ENCODE results near the gene MRC1. TPM values are rescaled to one million over a fixed set of nuclear protein-coding genes. Genes with fewer than 3 reads are reported as not detected.

Gene MRC1
- total RNA-seq, 1 donor: under 0.01 TPM

GRCh38 chr10:17873946-17874345 is 64.8 kb downstream of the MRC1 start:
- no peak for DNase-seq (ENCODE audit: low read depth)
- H3K4me3 ChIP-seq (ENCODE audit: low read depth, low read length): no peak overlapping the region
- no peak for TF ChIP-seq CTCF (IDR thresholded peaks at IDR 0.05; ENCODE audit: insufficient read depth, low read depth, low read length)

DNA sequence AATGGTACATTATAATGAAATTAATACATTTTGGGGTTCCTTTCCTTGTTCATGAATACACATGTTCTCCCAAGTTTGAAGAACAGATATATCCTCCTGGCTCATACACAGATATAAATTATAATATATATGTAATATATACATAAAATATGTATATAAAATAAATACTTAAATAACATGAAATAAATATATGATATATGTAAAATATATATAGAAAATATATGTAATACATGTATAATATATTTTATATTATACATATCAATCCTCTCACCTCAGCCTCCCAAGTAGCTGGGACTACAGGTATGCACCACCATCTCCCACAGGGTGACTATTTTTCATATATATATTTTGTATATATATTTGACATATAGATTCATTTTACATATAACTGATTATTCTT is 68.0 kb downstream of the MRC1 start:
- no peak for DNase-seq (ENCODE audit: low read depth)
- H3K4me3 ChIP-seq (ENCODE audit: low read depth, low read length): no peak overlapping the region
- TF ChIP-seq CTCF (IDR thresholded peaks at IDR 0.05; ENCODE audit: insufficient read depth, low read depth, low read length): no peak

GRCh38 chr10:17878896-17879295 is 69.7 kb downstream of the MRC1 start:
- DNase-seq (ENCODE audit: low read depth): no peak
- no peak for TF ChIP-seq CTCF (IDR thresholded peaks at IDR 0.05; ENCODE audit: insufficient read depth, low read depth, low read length)
- no peak overlapping the region for H3K4me3 ChIP-seq (ENCODE audit: low read depth, low read length)

- no peak for TF ChIP-seq CTCF (IDR thresholded peaks at IDR 0.05; ENCODE audit: insufficient read depth, low read depth, low read length)
- DNase-seq (ENCODE audit: low read depth): no peak
Observed at GRCh38 chr10:17880601-17881000, 71.5 kb downstream of the MRC1 start.

GRCh38 chr10:17882557-17882956 is 73.4 kb downstream of the MRC1 start:
- TF ChIP-seq CTCF (IDR thresholded peaks at IDR 0.05; ENCODE audit: insufficient read depth, low read depth, low read length): no peak
- peak; percentile 8 for DNase-seq (ENCODE audit: low read depth)
- H3K4me3 ChIP-seq (ENCODE audit: low read depth, low read length): no peak overlapping the region

More at GRCh38 chr10:17880601-17881000, 71.5 kb downstream of the MRC1 start:
- no peak overlapping the region for H3K4me3 ChIP-seq (ENCODE audit: low read depth, low read length)

DNA sequence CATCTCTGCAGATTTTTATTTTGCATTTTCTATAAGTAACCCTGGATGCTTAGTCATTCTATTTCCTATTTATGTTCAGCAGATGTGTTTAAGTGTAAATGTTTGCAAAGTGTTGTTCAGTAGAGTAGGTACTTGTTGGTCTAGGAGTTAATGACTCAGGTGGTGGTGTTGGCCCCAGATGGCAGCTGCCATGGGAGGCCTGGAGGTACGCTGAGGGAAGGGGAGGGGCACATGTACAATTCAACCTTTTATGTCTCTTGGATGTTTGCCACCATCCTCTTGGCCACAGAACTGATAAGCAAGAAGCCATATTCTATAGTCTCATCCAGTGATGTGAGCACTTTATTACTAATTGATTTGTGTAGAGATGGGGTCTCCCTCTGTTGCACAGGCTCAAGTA is 74.5 kb downstream of the MRC1 start:
- DNase-seq (ENCODE audit: low read depth): no peak
- H3K4me3 ChIP-seq (ENCODE audit: low read depth, low read length): no peak overlapping the region
- TF ChIP-seq CTCF (IDR thresholded peaks at IDR 0.05; ENCODE audit: insufficient read depth, low read depth, low read length): no peak

- H3K4me3 ChIP-seq (ENCODE audit: low read depth, low read length): no peak overlapping the region
- no peak for TF ChIP-seq CTCF (IDR thresholded peaks at IDR 0.05; ENCODE audit: insufficient read depth, low read depth, low read length)
- no peak for DNase-seq (ENCODE audit: low read depth)
Observed at GRCh38 chr10:17888189-17888588, 79.0 kb downstream of the MRC1 start.

All from fibroblast of villous mesenchyme (primary cell).